Astrocyte of the cerebellum (primary cell): ENCODE measurements around the gene IPCEF1.

Experiments used
- DNase-seq: peaks from one replicate; pipeline ENCODE4 v3.0.0-alpha.2; 2011; ENCODE audit warnings: low read depth
- H3K4me3 ChIP-seq: 2 replicates; pipeline ENCODE4 v1.5.1; 2011; ENCODE audit warnings: mild to moderate bottlenecking, low read depth, low read length, moderate library complexity
- in situ Hi-C: cut with HindIII; loops from 2 replicates; pipeline ENCODE4 v1.10.0; 2017; ENCODE audit warnings: low sequenced_read_pairs
- TF ChIP-seq, protein P1 (sequence below): IDR thresholded peaks from 2 replicates; pipeline ENCODE4 v1.5.1; 2012; ENCODE audit warnings: low read length, low read depth, moderate library complexity, mild to moderate bottlenecking; ENCODE audit errors: missing control alignments

IPCEF1 gene

GRCh38 chr6:154280521-154280920, 76.1 kb downstream of the IPCEF1 start:
- no peak overlapping the region for H3K4me3 ChIP-seq
- in situ Hi-C loops, result no loop called here
- TF ChIP-seq, protein P1, sequence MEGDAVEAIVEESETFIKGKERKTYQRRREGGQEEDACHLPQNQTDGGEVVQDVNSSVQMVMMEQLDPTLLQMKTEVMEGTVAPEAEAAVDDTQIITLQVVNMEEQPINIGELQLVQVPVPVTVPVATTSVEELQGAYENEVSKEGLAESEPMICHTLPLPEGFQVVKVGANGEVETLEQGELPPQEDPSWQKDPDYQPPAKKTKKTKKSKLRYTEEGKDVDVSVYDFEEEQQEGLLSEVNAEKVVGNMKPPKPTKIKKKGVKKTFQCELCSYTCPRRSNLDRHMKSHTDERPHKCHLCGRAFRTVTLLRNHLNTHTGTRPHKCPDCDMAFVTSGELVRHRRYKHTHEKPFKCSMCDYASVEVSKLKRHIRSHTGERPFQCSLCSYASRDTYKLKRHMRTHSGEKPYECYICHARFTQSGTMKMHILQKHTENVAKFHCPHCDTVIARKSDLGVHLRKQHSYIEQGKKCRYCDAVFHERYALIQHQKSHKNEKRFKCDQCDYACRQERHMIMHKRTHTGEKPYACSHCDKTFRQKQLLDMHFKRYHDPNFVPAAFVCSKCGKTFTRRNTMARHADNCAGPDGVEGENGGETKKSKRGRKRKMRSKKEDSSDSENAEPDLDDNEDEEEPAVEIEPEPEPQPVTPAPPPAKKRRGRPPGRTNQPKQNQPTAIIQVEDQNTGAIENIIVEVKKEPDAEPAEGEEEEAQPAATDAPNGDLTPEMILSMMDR, result no peak
- no peak for DNase-seq

DNA sequence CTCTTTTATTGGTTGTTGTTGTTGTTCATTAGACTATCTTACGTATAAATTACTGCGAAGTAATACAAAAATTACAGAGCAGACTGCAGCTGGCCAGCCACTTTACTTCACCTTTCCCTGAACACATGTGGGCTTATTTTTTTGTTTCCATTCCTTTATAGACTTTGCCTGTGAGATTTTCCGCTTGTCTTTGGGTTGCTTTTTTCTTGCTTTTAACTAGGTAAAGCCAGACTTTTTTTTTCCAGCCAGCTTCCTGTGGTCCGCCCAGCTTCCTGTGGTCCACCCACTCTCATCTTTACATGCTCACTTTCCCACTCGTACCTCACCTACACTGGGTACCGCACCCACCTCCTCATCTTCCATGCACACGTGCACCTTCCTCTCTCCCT, 79.0 kb downstream of the IPCEF1 start:
- TF ChIP-seq, protein P1, result no peak
- no peak for DNase-seq
- no peak overlapping the region for H3K4me3 ChIP-seq
- in situ Hi-C loops, result no loop called here

DNA sequence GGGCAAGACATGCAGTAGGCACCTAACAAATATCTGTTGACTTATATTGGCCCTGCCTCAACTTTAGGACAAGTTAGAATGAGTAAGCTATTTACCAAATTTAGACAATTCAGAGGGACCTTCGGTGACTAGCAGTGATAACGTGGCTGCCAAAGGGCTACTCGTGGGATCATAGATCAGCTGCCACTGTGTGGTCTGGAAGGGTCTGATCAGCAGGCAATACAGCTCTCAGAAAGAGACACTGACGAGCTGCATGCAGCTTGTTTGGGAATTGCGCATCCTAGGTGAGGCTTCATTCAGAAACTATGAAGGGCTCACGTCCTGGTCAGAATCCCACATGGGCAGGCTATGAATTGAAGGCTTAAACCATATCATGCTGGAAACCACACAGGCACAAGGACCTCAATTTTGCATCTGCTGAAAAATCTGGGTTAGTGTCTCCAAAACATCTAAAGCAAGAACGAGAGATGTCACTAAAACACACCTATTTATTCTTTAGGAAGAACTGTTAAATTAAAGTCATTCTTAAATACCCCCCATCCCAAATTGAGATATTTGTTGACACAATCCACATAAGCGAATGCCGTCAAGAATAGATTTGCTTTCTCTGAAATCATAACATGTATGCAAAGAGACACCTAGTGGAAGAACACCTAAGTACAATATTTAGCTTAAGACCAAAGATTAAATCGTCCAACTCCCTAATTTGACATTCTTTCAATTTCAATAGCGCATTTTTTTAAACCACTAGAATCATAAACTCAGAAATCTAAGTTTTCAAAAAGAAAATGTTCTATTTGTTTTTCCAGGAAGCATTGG, 79.6 kb downstream of the IPCEF1 start:
- no peak overlapping the region for H3K4me3 ChIP-seq

DNA sequence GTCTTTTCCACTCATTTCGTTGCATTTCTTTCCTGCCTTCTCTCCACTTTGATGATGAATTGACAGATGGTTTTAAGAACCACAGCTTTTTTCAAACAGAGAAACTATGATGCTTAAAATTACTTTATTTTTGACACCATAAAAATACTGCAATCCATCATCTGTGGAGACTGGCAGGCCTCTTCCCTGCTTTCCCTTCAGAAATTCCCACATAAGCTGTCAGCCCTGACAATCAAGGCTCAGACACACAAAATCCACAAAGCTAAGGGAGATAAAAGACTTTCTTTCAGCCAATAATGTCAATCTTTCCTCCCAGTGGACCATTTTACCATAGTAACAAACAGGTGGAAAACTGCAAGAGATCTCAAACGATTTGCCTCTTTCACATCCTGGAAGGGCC, 82.4 kb downstream of the IPCEF1 start:
- in situ Hi-C loops, result no loop called here
- TF ChIP-seq, protein P1, result no peak
- H3K4me3 ChIP-seq, result no peak overlapping the region
- no peak for DNase-seq

More for the DNA sequence above, 79.6 kb downstream of the IPCEF1 start:
- in situ Hi-C loops, result no loop called here
- DNase-seq, result no peak
- TF ChIP-seq, protein P1, result peak; percentile 27

DNA sequence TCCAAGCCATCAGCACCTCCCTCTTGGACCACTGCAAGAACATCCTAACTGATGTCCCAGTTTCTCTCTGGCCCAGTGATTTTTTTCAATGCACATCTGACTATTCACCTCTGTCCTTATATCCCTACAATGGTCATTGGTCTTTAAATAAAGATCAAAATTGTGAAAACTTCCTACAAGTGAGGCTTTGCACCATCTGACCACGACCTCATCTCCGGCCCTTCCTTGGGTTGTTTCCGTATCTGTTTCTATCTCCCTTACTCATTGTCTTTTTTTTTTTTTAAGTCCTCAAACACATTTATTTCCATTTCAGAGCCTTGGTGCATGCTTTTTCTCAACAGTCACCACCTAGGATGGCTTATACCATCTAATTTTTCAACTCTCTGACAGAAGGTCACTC, 88.1 kb downstream of the IPCEF1 start:
- in situ Hi-C loops, result no loop called here
- no peak overlapping the region for H3K4me3 ChIP-seq
- no peak for DNase-seq
- TF ChIP-seq, protein P1, result no peak

GRCh38 chr6:154267508-154268106, 89.0 kb downstream of the IPCEF1 start:
- TF ChIP-seq, protein P1, result no peak
- in situ Hi-C loops, result no loop called here
- no peak for DNase-seq
- no peak overlapping the region for H3K4me3 ChIP-seq
